ENCODE results near the gene INPP5J. TPM values are rescaled to one million over a fixed set of nuclear protein-coding genes. Genes with fewer than 3 reads are reported as not detected.

The INPP5J gene
- total RNA-seq, 1 experiment from 2014 or later = 0.61 TPM

GRCh38 chr22:31080848-31081649, 41.7 kb upstream of the INPP5J start, which contains the start of gene SMTN:
SMTN (plus strand) TSS chr22:31081318; CDS start chr22:31083259, 1,941 bp downstream.
- Mint-ChIP-seq H3K4me3 (ENCODE audit: unreplicated experiment) (peak within 1 kb of the TSS; percentile 86), H3K9me3 (ENCODE audit: unreplicated experiment) (no peaks in the 10 kb centered on the region), H3K36me3 (ENCODE audit: insufficient read depth, unreplicated experiment) (peaks cover 5% of the 10 kb centered on the region), H3K27ac (ENCODE audit: low read depth, unreplicated experiment) (peak within 1 kb of the TSS; percentile 93), H3K4me1 (ENCODE audit: insufficient read depth, unreplicated experiment) (peaks cover 33% of the 10 kb centered on the region), H3K27me3 (ENCODE audit: insufficient read depth, unreplicated experiment) (no peaks in the 10 kb centered on the region)
- TSS peak; percentile 85 for BruUV-seq (replicated peaks)
- POLR2A ChIA-PET = interaction anchor here (0.6 to 7.7 kb wide), 22 partner anchors 14 to 474 kb away, joined by 3 to 99 read pairs (median 4); partner anchors contain the start of genes LIMK2, MORC2, SELENOM and TCN2
- intact Hi-C loops (cut with micrococcal nuclease) = loop anchor here (2.0 kb wide), 1 partner anchor 20 kb away; no protein-coding TSS in a partner anchor
- TF ChIP-seq CTCF (IDR thresholded peaks at IDR 0.05; ENCODE audit: unreplicated experiment) = no peak
- CTCF ChIA-PET = interaction anchor here (0.6 to 2.2 kb wide), 5 partner anchors 19 to 149 kb away, joined by 3 to 8 read pairs (median 5); partner anchors contain the start of genes MORC2, SELENOM and TUG1
- DNase-seq (ENCODE audit: unreplicated experiment) = peak; percentile 93

- Mint-ChIP-seq H3K36me3 (ENCODE audit: insufficient read depth, unreplicated experiment) (peaks cover 5% of the 10 kb centered on the region), H3K27ac (ENCODE audit: low read depth, unreplicated experiment) (peak overlapping the region; percentile 93), H3K27me3 (ENCODE audit: insufficient read depth, unreplicated experiment) (no peaks in the 10 kb centered on the region), H3K4me1 (ENCODE audit: insufficient read depth, unreplicated experiment) (peaks cover 33% of the 10 kb centered on the region), H3K4me3 (ENCODE audit: unreplicated experiment) (peak overlapping the region; percentile 86), H3K9me3 (ENCODE audit: unreplicated experiment) (no peaks in the 10 kb centered on the region)
- TF ChIP-seq CTCF (IDR thresholded peaks at IDR 0.05; ENCODE audit: unreplicated experiment) = no peak
- ChIA-PET POLR2A (interaction anchor here (0.8 to 7.7 kb wide), 13 partner anchors 15 to 475 kb away, joined by 3 to 99 read pairs (median 5); partner anchors contain the start of genes MORC2, SELENOM, TCN2 and TUG1), CTCF (interaction anchor here (1.1 to 4.4 kb wide), 4 partner anchors 60 to 135 kb away, joined by 3 to 28 read pairs (median 18); partner anchors contain the start of genes MORC2 and TUG1)
- DNase-seq (ENCODE audit: unreplicated experiment) = peak; percentile 46
- no TSS peak for BruUV-seq (replicated peaks)
- intact Hi-C loops (cut with micrococcal nuclease) = loop anchor here (1.0 to 2.0 kb wide), 2 partner anchors 21 to 46 kb away; no protein-coding TSS in a partner anchor
These were observed 40.7 kb upstream of the INPP5J start for GRCh38 chr22:31081963-31082605.

- CTCF ChIA-PET = interaction anchor here (0.6 to 4.4 kb wide), 9 partner anchors 25 to 394 kb away, joined by 3 to 28 read pairs (median 4); partner anchors contain the start of genes MORC2 and SELENOM
- Mint-ChIP-seq H3K4me3 (ENCODE audit: unreplicated experiment) (peak overlapping the region; percentile 86), H3K4me1 (ENCODE audit: insufficient read depth, unreplicated experiment) (peaks cover 33% of the 10 kb centered on the region), H3K9me3 (ENCODE audit: unreplicated experiment) (no peaks in the 10 kb centered on the region), H3K27me3 (ENCODE audit: insufficient read depth, unreplicated experiment) (no peaks in the 10 kb centered on the region), H3K36me3 (ENCODE audit: insufficient read depth, unreplicated experiment) (peaks cover 5% of the 10 kb centered on the region), H3K27ac (ENCODE audit: low read depth, unreplicated experiment) (peak overlapping the region; percentile 93)
- DNase-seq (ENCODE audit: unreplicated experiment) = peak; percentile 68
- no TSS peak for BruUV-seq (replicated peaks)
- POLR2A ChIA-PET = interaction anchor here (0.7 to 7.7 kb wide), 8 partner anchors 20 to 1381 kb away, joined by 3 to 99 read pairs (median 8); partner anchors contain the start of genes BPIFC, MORC2, SELENOM and TUG1
- peak; percentile 56 for TF ChIP-seq CTCF (IDR thresholded peaks at IDR 0.05; ENCODE audit: unreplicated experiment)
- intact Hi-C loops (cut with micrococcal nuclease) = loop anchor here (1.0 kb wide), 1 partner anchor 46 kb away; no protein-coding TSS in a partner anchor
These were observed 40.0 kb upstream of the INPP5J start for GRCh38 chr22:31082606-31083376.
